CD8-positive, alpha-beta memory T cell (primary cell): ENCODE measurements around the gene PHF3. TPM values are rescaled to one million over a fixed set of nuclear protein-coding genes. Genes with fewer than 3 reads are reported as not detected.

ENCODE experiments used
- CTCF ChIA-PET: fragments of 350-600 bp; sonication (Branson Sonifier 250); formaldehyde crosslinking; loops from one replicate; lab custom pipeline; 2021; ENCODE audit warnings: antibody characterized with exemption; lab: Charles Lee
- POLR2A ChIA-PET: fragments of 350-600 bp; sonication (Branson Sonifier 250); formaldehyde crosslinking; loops from one replicate; lab custom pipeline; 2021; ENCODE audit warnings: antibody characterized with exemption; lab: Charles Lee
- DNase-seq, 5 donors: peaks; one replicate each; pipeline versions ENCODE4 v3.0.0 to v3.0.0-alpha.2; 2020 to 2022; ENCODE audit warnings: mixed read lengths in 1 of 5
- H3K27ac ChIP-seq: one replicate; pipeline ENCODE4 v1.7.0; 2013; ENCODE audit warnings: low read depth, mild to moderate bottlenecking, low read length, moderate library complexity
- H3K27me3 ChIP-seq: 2 replicates; pipeline ENCODE4 v1.7.0; 2013; ENCODE audit warnings: low read length, mild to moderate bottlenecking; ENCODE audit not compliant: insufficient read depth, poor library complexity, severe bottlenecking
- H3K36me3 ChIP-seq: 2 replicates; pipeline ENCODE4 v1.7.0; 2013; ENCODE audit warnings: mild to moderate bottlenecking, low read length, moderate library complexity; ENCODE audit not compliant: insufficient read depth
- H3K4me1 ChIP-seq: 2 replicates; pipeline ENCODE4 v1.7.0; 2013; ENCODE audit warnings: mild to moderate bottlenecking, low read length, moderate library complexity; ENCODE audit not compliant: insufficient read depth
- H3K4me3 ChIP-seq: 2 replicates; pipeline ENCODE4 v1.7.0; 2013; ENCODE audit warnings: mild to moderate bottlenecking, low read length
- H3K9me3 ChIP-seq: 2 replicates; pipeline ENCODE4 v1.7.0; 2013; ENCODE audit warnings: mild to moderate bottlenecking, low read length
- H3K27ac Mint-ChIP-seq, 8 donors: one replicate each; pipeline ENCODE4 v1.8.0; 2020 to 2021; ENCODE audit warnings: mixed read lengths in 8 of 8, mild to moderate bottlenecking in 6 of 8, inconsistent platforms in 3 of 8, moderate library complexity in 3 of 8
- H3K27me3 Mint-ChIP-seq, 2 donors: one replicate each; pipeline ENCODE4 v1.8.0; 2020 to 2021; ENCODE audit warnings: mixed read lengths in 2 of 2, mild to moderate bottlenecking in 1 of 2, moderate library complexity in 1 of 2
- H3K36me3 Mint-ChIP-seq, 3 donors: one replicate each; pipeline ENCODE4 v1.8.0; 2020 to 2021; ENCODE audit warnings: mixed read lengths in 3 of 3, inconsistent platforms in 1 of 3, mild to moderate bottlenecking in 1 of 3
- H3K4me1 Mint-ChIP-seq, 3 donors: one replicate each; pipeline ENCODE4 v1.8.0; 2020 to 2021; ENCODE audit warnings: mixed read lengths in 3 of 3, inconsistent platforms in 1 of 3, mild to moderate bottlenecking in 1 of 3
- H3K4me3 Mint-ChIP-seq, 7 donors: one replicate each; pipeline ENCODE4 v1.8.0; 2020 to 2021; ENCODE audit warnings: mixed read lengths in 7 of 7, mild to moderate bottlenecking in 6 of 7, moderate library complexity in 4 of 7, inconsistent platforms in 2 of 7
- H3K9me3 Mint-ChIP-seq, 5 donors: one replicate each; pipeline ENCODE4 v1.8.0; 2020 to 2022; ENCODE audit warnings: mixed read lengths in 5 of 5, mild to moderate bottlenecking in 3 of 5, moderate library complexity in 2 of 5, inconsistent platforms in 1 of 5
- polyA plus RNA-seq: library from polyadenylated mRNA; unstranded; fragments of 300-500 nt; fragmentation: Illumina TruSeq; gene quantifications from one replicate; pipeline ENCODE4 v1.2.3, GENCODE V29; 2021
- total RNA-seq, 2 experiments: library from RNA; stranded (reverse); gene quantifications; one replicate each; pipeline ENCODE4 v1.2.3, GENCODE V29; 2021

PHF3 gene
- total and polyA plus RNA-seq, 3 experiments from 2014 or later: 40.9 to 44.3 (median 44.1) TPM

- no peaks in the 10 kb centered on the region for H3K36me3 ChIP-seq
- no peak overlapping the region for H3K4me3 ChIP-seq
- Mint-ChIP-seq H3K4me1 (peaks cover 11 to 15% (median 14%) of the 10 kb centered on the region in 3 donors), H3K4me3 (no peak overlapping the region), H3K36me3 (no peaks in the 10 kb centered on the region), H3K27ac (no peak overlapping the region), H3K9me3 (no peaks in the 10 kb centered on the region), H3K27me3 (peaks cover 1 to 18% of the 10 kb centered on the region in 2 donors)
- POLR2A ChIA-PET: no interaction called here
- no peaks in the 10 kb centered on the region for H3K9me3 ChIP-seq
- H3K27me3 ChIP-seq: no peaks in the 10 kb centered on the region
- DNase-seq: no peak
- CTCF ChIA-PET: interaction anchor here (1.2 to 5.8 kb wide), 4 partner anchors 26 to 170 kb away, joined by 3 to 117 read pairs (median 6); partner anchors contain the start of gene PHF3
- peaks cover 3% of the 10 kb centered on the region for H3K4me1 ChIP-seq
- H3K27ac ChIP-seq: no peak overlapping the region
Measured at GRCh38 chr6:63600136-63600535, 35.5 kb upstream of the PHF3 start.

GRCh38 chr6:63609231-63609630, 26.4 kb upstream of the PHF3 start:
- no peaks in the 10 kb centered on the region for H3K36me3 ChIP-seq
- H3K27ac ChIP-seq: no peak overlapping the region
- H3K27me3 ChIP-seq: no peaks in the 10 kb centered on the region
- no peaks in the 10 kb centered on the region for H3K4me1 Mint-ChIP-seq
- H3K4me1 ChIP-seq: no peaks in the 10 kb centered on the region
- ChIA-PET CTCF (interaction anchor here (3.9 kb wide), 1 partner anchor 11 kb away, joined by 23 read pairs; no protein-coding TSS in a partner anchor), POLR2A (no interaction called here)
- DNase-seq: no peak
- no peaks in the 10 kb centered on the region for H3K9me3 ChIP-seq
- no peak overlapping the region for H3K27ac Mint-ChIP-seq
- no peaks in the 10 kb centered on the region for H3K36me3 Mint-ChIP-seq
- peaks cover 3 to 12% of the 10 kb centered on the region in 2 donors for H3K27me3 Mint-ChIP-seq
- no peak overlapping the region for H3K4me3 ChIP-seq
- no peak overlapping the region for H3K4me3 Mint-ChIP-seq
- H3K9me3 Mint-ChIP-seq: no peaks in the 10 kb centered on the region

GRCh38 chr6:63610944-63611343, 24.7 kb upstream of the PHF3 start:
- no peaks in the 10 kb centered on the region for H3K4me1 Mint-ChIP-seq
- ChIA-PET CTCF (interaction anchor here (1.4 kb wide), 1 partner anchor 12 kb away, joined by 4 read pairs; no protein-coding TSS in a partner anchor), POLR2A (no interaction called here)
- H3K4me3 Mint-ChIP-seq: no peak overlapping the region
- peaks cover 7 to 8% of the 10 kb centered on the region in 2 donors for H3K27me3 Mint-ChIP-seq
- H3K4me1 ChIP-seq: no peaks in the 10 kb centered on the region
- H3K27ac Mint-ChIP-seq: no peak overlapping the region
- no peaks in the 10 kb centered on the region for H3K36me3 Mint-ChIP-seq
- H3K4me3 ChIP-seq: no peak overlapping the region
- H3K36me3 ChIP-seq: no peaks in the 10 kb centered on the region
- no peak for DNase-seq
- H3K27me3 ChIP-seq: no peaks in the 10 kb centered on the region
- H3K9me3 Mint-ChIP-seq: no peaks in the 10 kb centered on the region
- H3K27ac ChIP-seq: no peak overlapping the region
- no peaks in the 10 kb centered on the region for H3K9me3 ChIP-seq

GRCh38 chr6:63611560-63611959, 24.0 kb upstream of the PHF3 start:
- Mint-ChIP-seq H3K9me3 (no peaks in the 10 kb centered on the region), H3K4me3 (no peak overlapping the region), H3K4me1 (no peaks in the 10 kb centered on the region), H3K27me3 (peaks cover 7 to 9% of the 10 kb centered on the region in 2 donors), H3K36me3 (no peaks in the 10 kb centered on the region), H3K27ac (no peak overlapping the region)
- Histone ChIP-seq H3K4me1 (no peaks in the 10 kb centered on the region), H3K36me3 (no peaks in the 10 kb centered on the region), H3K27ac (no peak overlapping the region), H3K9me3 (no peaks in the 10 kb centered on the region), H3K4me3 (no peak overlapping the region), H3K27me3 (no peaks in the 10 kb centered on the region)
- ChIA-PET POLR2A (no interaction called here), CTCF (interaction anchor here (1.4 kb wide), 1 partner anchor 13 kb away, joined by 4 read pairs; no protein-coding TSS in a partner anchor)
- no peak for DNase-seq

- no peak for DNase-seq
- ChIA-PET POLR2A (no interaction called here), CTCF (no interaction called here)
- no peaks in the 10 kb centered on the region for H3K36me3 ChIP-seq
- Mint-ChIP-seq H3K4me1 (no peaks in the 10 kb centered on the region), H3K27me3 (peaks cover 20 to 34% of the 10 kb centered on the region in 2 donors), H3K27ac (no peak overlapping the region), H3K9me3 (no peaks in the 10 kb centered on the region), H3K36me3 (no peaks in the 10 kb centered on the region), H3K4me3 (no peak overlapping the region)
- no peaks in the 10 kb centered on the region for H3K4me1 ChIP-seq
- H3K4me3 ChIP-seq: no peak overlapping the region
- no peak overlapping the region for H3K27ac ChIP-seq
- H3K27me3 ChIP-seq: no peaks in the 10 kb centered on the region
- no peaks in the 10 kb centered on the region for H3K9me3 ChIP-seq
Measured at GRCh38 chr6:63615590-63615989, 20.0 kb upstream of the PHF3 start.

- H3K4me3 Mint-ChIP-seq: no peak overlapping the region
- H3K27me3 Mint-ChIP-seq: peaks cover 25 to 47% of the 10 kb centered on the region in 2 donors
- CTCF ChIA-PET: no interaction called here
- no peak for DNase-seq
- no peaks in the 10 kb centered on the region for H3K36me3 Mint-ChIP-seq
- no peaks in the 10 kb centered on the region for H3K9me3 Mint-ChIP-seq
- no peak overlapping the region for H3K27ac Mint-ChIP-seq
- no peaks in the 10 kb centered on the region for H3K4me1 ChIP-seq
- no peak overlapping the region for H3K4me3 ChIP-seq
- POLR2A ChIA-PET: no interaction called here
- H3K27ac ChIP-seq: no peak overlapping the region
- H3K27me3 ChIP-seq: no peaks in the 10 kb centered on the region
- no peaks in the 10 kb centered on the region for H3K36me3 ChIP-seq
- no peaks in the 10 kb centered on the region for H3K9me3 ChIP-seq
- H3K4me1 Mint-ChIP-seq: no peaks in the 10 kb centered on the region
Measured at GRCh38 chr6:63624091-63624490, 11.5 kb upstream of the PHF3 start.

GRCh38 chr6:63630466-63630865, 5.1 kb upstream of the PHF3 start:
- ChIA-PET CTCF (no interaction called here), POLR2A (no interaction called here)
- peaks cover 10 to 12% (median 11%) of the 10 kb centered on the region in 3 donors for H3K4me1 Mint-ChIP-seq
- Histone ChIP-seq H3K27me3 (no peaks in the 10 kb centered on the region), H3K9me3 (no peaks in the 10 kb centered on the region), H3K4me3 (no peak overlapping the region), H3K27ac (no peak overlapping the region), H3K4me1 (peaks cover 14% of the 10 kb centered on the region), H3K36me3 (no peaks in the 10 kb centered on the region)
- DNase-seq: no peak
- no peak overlapping the region for H3K4me3 Mint-ChIP-seq
- H3K36me3 Mint-ChIP-seq: peaks cover 0 to 2% (median 1%) of the 10 kb centered on the region in 3 donors
- peak overlapping the region in 1 of 8 donors; percentile 52 for H3K27ac Mint-ChIP-seq
- peaks cover 4 to 7% of the 10 kb centered on the region in 2 donors for H3K27me3 Mint-ChIP-seq
- H3K9me3 Mint-ChIP-seq: no peaks in the 10 kb centered on the region

GRCh38 chr6:63634630-63635029, 972 bp upstream of the PHF3 start:
- H3K9me3 Mint-ChIP-seq: no peaks in the 10 kb centered on the region
- peaks cover 37 to 42% (median 42%) of the 10 kb centered on the region in 3 donors for H3K4me1 Mint-ChIP-seq
- Histone ChIP-seq H3K4me1 (peaks cover 34% of the 10 kb centered on the region), H3K36me3 (no peaks in the 10 kb centered on the region), H3K27ac (no peak overlapping the region), H3K27me3 (no peaks in the 10 kb centered on the region), H3K9me3 (no peaks in the 10 kb centered on the region), H3K4me3 (peak overlapping the region; percentile 20)
- H3K27me3 Mint-ChIP-seq: peaks cover 0 to 4% of the 10 kb centered on the region in 2 donors
- CTCF ChIA-PET: interaction anchor here (1.2 to 3.4 kb wide), 7 partner anchors 16 to 64 kb away, joined by 3 to 22 read pairs (median 8); no protein-coding TSS in a partner anchor
- peak overlapping the region; percentile 25 to 99 (median 96) for H3K27ac Mint-ChIP-seq
- POLR2A ChIA-PET: interaction anchor here (1.0 to 1.3 kb wide), 2 partner anchors 29 to 51 kb away, joined by 3 to 6 read pairs; no protein-coding TSS in a partner anchor
- H3K36me3 Mint-ChIP-seq: peaks cover 0 to 8% (median 1%) of the 10 kb centered on the region in 3 donors
- H3K4me3 Mint-ChIP-seq: peak overlapping the region; percentile 80 to 100 (median 91)
- peak in 1 of 5 donors; percentile 13 for DNase-seq
